Stomach (tissue), 9 donors: ENCODE data around the gene ARPC5L. TPM values are rescaled to one million over a fixed set of nuclear protein-coding genes. Genes with fewer than 3 reads are reported as not detected.
A peak's percentile ranks its signal among the peaks of the same experiment; 100 is the strongest.

Experiments used
- DNase-seq, 2 donors: peaks; one replicate each; pipeline versions ENCODE4 v3.0.0 to v3.0.0-alpha.2; 2013 to 2019
- H3K27ac ChIP-seq, 5 donors: fragments of 200-600 bp in 4 of 5; sonication (generic) in 4 of 5; one replicate each; pipeline ENCODE4 v1.5.1; 2013 to 2019; ENCODE audit warnings: mild to moderate bottlenecking in 1 of 5, moderate library complexity in 1 of 5
- H3K27me3 ChIP-seq, 3 donors: fragments of 200-600 bp; sonication (generic); one replicate each; pipeline ENCODE4 v1.5.1; 2017 to 2019; ENCODE audit warnings: mixed run types in 1 of 3
- H3K36me3 ChIP-seq, 4 donors: fragments of 200-600 bp; sonication (generic); 1 replicate in 3 of 4; 2 replicates in 1 of 4; pipeline ENCODE4 v1.5.1; 2016 to 2019
- H3K4me1 ChIP-seq, 4 donors: fragments of 200-600 bp; sonication (generic); one replicate each; pipeline ENCODE4 v1.5.1; 2016 to 2019
- H3K4me3 ChIP-seq, 4 donors: fragments of 200-600 bp; sonication (generic) in 3 of 4; one replicate each; pipeline ENCODE4 v1.5.1; 2016 to 2019; ENCODE audit warnings: mild to moderate bottlenecking in 1 of 4
- H3K9me3 ChIP-seq, 4 donors: fragments of 200-600 bp; sonication (generic); one replicate each; pipeline ENCODE4 v1.5.1; 2016 to 2019
- CTCF ChIP-seq, 7 experiments: fragments of 450-650 bp in 4 of 7; fragments of 200-600 bp in 3 of 7; sonication (generic) in 3 of 7; IDR thresholded peaks; one replicate each; pipeline ENCODE4 v1.5.1; 2016 to 2019; ENCODE audit warnings: antibody characterized with exemption in 7 of 7, control low read depth in 2 of 7, mild to moderate bottlenecking in 1 of 7
- EP300 ChIP-seq: sonication (generic); formaldehyde crosslinking; IDR thresholded peaks from one replicate; pipeline ENCODE4 v1.6.1; 2017; ENCODE audit warnings: antibody characterized with exemption
- POLR2A ChIP-seq, 4 donors: fragments of 450-650 bp; IDR thresholded peaks; one replicate each; pipeline ENCODE4 v1.6.1; 2016; ENCODE audit warnings: antibody characterized with exemption in 4 of 4, control low read depth in 2 of 4, mild to moderate bottlenecking in 1 of 4, moderate library complexity in 1 of 4
- POLR2AphosphoS5 ChIP-seq, 3 donors: sonication (generic); formaldehyde crosslinking; IDR thresholded peaks; one replicate each; pipeline ENCODE4 v1.6.1; 2016; ENCODE audit warnings: antibody characterized with exemption in 3 of 3
- WGBS, 5 donors: extraction: QIAGEN DNeasy Blood & Tissue Kit in 3 of 5; methylation state at CpG; one replicate each; pipeline versions ENCODE4 v1.1.5 to v1.1.7; 2013 to 2018; 5-methylcytosine and 5-hydroxymethylcytosine counted together
- intact Hi-C: fragments of 100-400 bp; cut with DNase I; formaldehyde crosslinking; loops from one replicate; pipeline ENCODE4 v1.15.1; 2023; ENCODE audit warnings: low total_unique reads
- polyA plus RNA-seq, 3 donors: library from polyadenylated mRNA; stranded (reverse); fragments of 200-250 nt; gene quantifications; one replicate each; pipeline ENCODE4 v1.2.3, GENCODE V29; 2013
- total RNA-seq, 5 donors: library from RNA; depleted of rRNA; stranded (reverse); fragments of >200 nt; gene quantifications; one replicate each; pipeline versions ENCODE4 v1.1.0 to v1.2.3, GENCODE V29; 2014 to 2016
- donor health status: healthy with polysubstance abuse.
- donor health status: Bipolar disorder and iron deficiency.
- donor health status: healthy.

The ARPC5L gene
- total and polyA plus RNA-seq, 8 donors = 20.4 to 71.0 (median 43.6) TPM; not detected in 1

GRCh38 chr9:124839612-124840299, 22.2 kb upstream of the ARPC5L start:
- Histone ChIP-seq H3K27ac (no peak overlapping the region), H3K9me3 (no peaks in the 10 kb centered on the region), H3K36me3 (no peaks in the 10 kb centered on the region), H3K27me3 (peaks cover 0 to 15% (median 0%) of the 10 kb centered on the region in 3 donors), H3K4me1 (peaks cover 8 to 20% (median 14%) of the 10 kb centered on the region in 4 donors), H3K4me3 (no peak overlapping the region)
- WGBS, 5 donors = 57 to 63% (median 61%) methylated on average over 10 to 12 of the region's 12 CpGs
- no peak for TF ChIP-seq POLR2A (IDR thresholded peaks at IDR 0.05)
- TF ChIP-seq CTCF (IDR thresholded peaks at IDR 0.05) = peak in 4 of 7 experiments; percentile 14 to 47 (median 22)
- intact Hi-C loops = no loop called here
- peak in 1 of 2 donors; percentile 78 for DNase-seq

- peak in 1 of 2 donors; percentile 59 for DNase-seq
- H3K27me3 ChIP-seq = peaks cover 0 to 15% (median 0%) of the 10 kb centered on the region in 3 donors
- intact Hi-C loops = no loop called here
Measured at GRCh38 chr9:124840300-124840833, 21.6 kb upstream of the ARPC5L start.

GRCh38 chr9:124841075-124841821, 20.7 kb upstream of the ARPC5L start:
- intact Hi-C loops = no loop called here
- Histone ChIP-seq H3K36me3 (no peaks in the 10 kb centered on the region), H3K4me1 (peaks cover 0 to 8% (median 3%) of the 10 kb centered on the region in 4 donors), H3K27me3 (peaks cover 0 to 15% (median 0%) of the 10 kb centered on the region in 3 donors), H3K4me3 (no peak overlapping the region), H3K27ac (no peak overlapping the region), H3K9me3 (no peaks in the 10 kb centered on the region)
- TF ChIP-seq EP300 (no peak), POLR2A (IDR thresholded peaks at IDR 0.05) (no peak), POLR2AphosphoS5 (IDR thresholded peaks at IDR 0.05) (no peak)
- DNase-seq = peak in 1 of 2 donors; percentile 84
- WGBS, 5 donors = 62 to 83% (median 72%) methylated on average over 10 to 14 of the region's 14 CpGs

More at GRCh38 chr9:124840300-124840833, 21.6 kb upstream of the ARPC5L start:
- Histone ChIP-seq H3K4me1 (peaks cover 2 to 14% (median 7%) of the 10 kb centered on the region in 4 donors), H3K27ac (no peak overlapping the region), H3K36me3 (no peaks in the 10 kb centered on the region), H3K4me3 (no peak overlapping the region), H3K9me3 (no peaks in the 10 kb centered on the region)
- TF ChIP-seq CTCF (IDR thresholded peaks at IDR 0.05) = no peak
- TF ChIP-seq EP300 = no peak
- TF ChIP-seq POLR2A (IDR thresholded peaks at IDR 0.05) = no peak
- TF ChIP-seq POLR2AphosphoS5 (IDR thresholded peaks at IDR 0.05) = no peak
- 63 to 71% (median 66%) methylated on average over 15 to 18 of the region's 18 CpGs for WGBS, 5 donors

GRCh38 chr9:124843456-124844034, 18.4 kb upstream of the ARPC5L start:
- 73 to 84% (median 79%) methylated on average over 11 of the region's 11 CpGs for WGBS, 5 donors
- H3K36me3 ChIP-seq = no peaks in the 10 kb centered on the region
- no peak overlapping the region for H3K4me3 ChIP-seq
- intact Hi-C loops = no loop called here
- H3K9me3 ChIP-seq = no peaks in the 10 kb centered on the region
- peaks cover 0 to 16% (median 0%) of the 10 kb centered on the region in 3 donors for H3K27me3 ChIP-seq
- H3K4me1 ChIP-seq = peaks cover 0 to 8% (median 3%) of the 10 kb centered on the region in 4 donors
- TF ChIP-seq POLR2A (IDR thresholded peaks at IDR 0.05) = no peak
- TF ChIP-seq CTCF (IDR thresholded peaks at IDR 0.05) = no peak
- TF ChIP-seq EP300 = no peak
- TF ChIP-seq POLR2AphosphoS5 (IDR thresholded peaks at IDR 0.05) = no peak
- H3K27ac ChIP-seq = no peak overlapping the region
- DNase-seq = no peak
